Nephron (organoid): ENCODE data around the gene DHX57.
A peak's percentile ranks its signal among the peaks of the same experiment; 100 is the strongest.

Experiments
- H3K27ac Mint-ChIP-seq, 3 experiments: 2 replicates each; pipeline ENCODE4 v1.8.0; 2020; ENCODE audit warnings: mixed read lengths in 3 of 3, mild to moderate bottlenecking in 2 of 3, moderate library complexity in 1 of 3
- H3K27me3 Mint-ChIP-seq: 2 replicates; pipeline ENCODE4 v1.8.0; 2021; ENCODE audit warnings: low read depth, mild to moderate bottlenecking, moderate library complexity, mixed read lengths
- H3K36me3 Mint-ChIP-seq: 2 replicates; pipeline ENCODE4 v1.8.0; 2020; ENCODE audit warnings: low read depth, mixed read lengths
- H3K4me1 Mint-ChIP-seq: 2 replicates; pipeline ENCODE4 v1.8.0; 2020; ENCODE audit warnings: mixed read lengths
- H3K4me3 Mint-ChIP-seq, 3 experiments: 2 replicates each; pipeline ENCODE4 v1.8.0; 2020; ENCODE audit warnings: mild to moderate bottlenecking in 3 of 3, mixed read lengths in 3 of 3, moderate library complexity in 2 of 3
- H3K9me3 Mint-ChIP-seq: 2 replicates; pipeline ENCODE4 v1.8.0; 2020; ENCODE audit warnings: mixed read lengths
- TF ChIP-seq, protein P1 (sequence below), 3 experiments: fragments of 200-600 bp; sonication (generic); IDR thresholded peaks; one replicate each; pipeline ENCODE4 v1.5.0; 2021; ENCODE audit warnings: antibody characterized with exemption in 3 of 3; ENCODE audit not compliant: unreplicated experiment in 3 of 3

Gene DHX57

DNA sequence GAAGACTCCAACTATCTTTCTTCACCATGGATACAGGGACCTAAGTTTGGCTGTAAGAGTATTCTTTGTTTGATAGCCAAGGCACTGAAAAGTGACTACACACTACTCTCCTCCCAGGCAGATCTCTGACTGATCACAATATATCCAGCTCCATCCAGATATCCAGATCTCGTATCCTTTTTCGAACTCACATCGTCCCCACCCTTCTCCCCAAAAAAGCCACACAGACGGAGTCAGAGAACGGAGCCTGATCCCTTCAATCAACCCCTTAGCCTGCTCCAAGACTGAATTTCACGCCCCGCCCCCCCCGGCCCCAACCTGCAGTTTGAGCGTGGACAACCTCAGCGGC lies 533 bp downstream of the DHX57 start:
- H3K4me3 Mint-ChIP-seq: peak overlapping the region; percentile 96 to 98 (median 96)
- H3K9me3 Mint-ChIP-seq: peaks cover 18% of the 10 kb centered on the region

GRCh38 chr2:38873763-38874162 lies 2.0 kb downstream of the DHX57 start:
- peaks cover 23% of the 10 kb centered on the region for H3K4me1 Mint-ChIP-seq
- peak overlapping the region in 2 of 3 experiments; percentile 72 to 80 for H3K4me3 Mint-ChIP-seq
- no peak overlapping the region for H3K27ac Mint-ChIP-seq
- peaks cover 30% of the 10 kb centered on the region for H3K9me3 Mint-ChIP-seq
- H3K27me3 Mint-ChIP-seq: no peaks in the 10 kb centered on the region
- peaks cover 41% of the 10 kb centered on the region for H3K36me3 Mint-ChIP-seq
- TF ChIP-seq, protein P1, sequence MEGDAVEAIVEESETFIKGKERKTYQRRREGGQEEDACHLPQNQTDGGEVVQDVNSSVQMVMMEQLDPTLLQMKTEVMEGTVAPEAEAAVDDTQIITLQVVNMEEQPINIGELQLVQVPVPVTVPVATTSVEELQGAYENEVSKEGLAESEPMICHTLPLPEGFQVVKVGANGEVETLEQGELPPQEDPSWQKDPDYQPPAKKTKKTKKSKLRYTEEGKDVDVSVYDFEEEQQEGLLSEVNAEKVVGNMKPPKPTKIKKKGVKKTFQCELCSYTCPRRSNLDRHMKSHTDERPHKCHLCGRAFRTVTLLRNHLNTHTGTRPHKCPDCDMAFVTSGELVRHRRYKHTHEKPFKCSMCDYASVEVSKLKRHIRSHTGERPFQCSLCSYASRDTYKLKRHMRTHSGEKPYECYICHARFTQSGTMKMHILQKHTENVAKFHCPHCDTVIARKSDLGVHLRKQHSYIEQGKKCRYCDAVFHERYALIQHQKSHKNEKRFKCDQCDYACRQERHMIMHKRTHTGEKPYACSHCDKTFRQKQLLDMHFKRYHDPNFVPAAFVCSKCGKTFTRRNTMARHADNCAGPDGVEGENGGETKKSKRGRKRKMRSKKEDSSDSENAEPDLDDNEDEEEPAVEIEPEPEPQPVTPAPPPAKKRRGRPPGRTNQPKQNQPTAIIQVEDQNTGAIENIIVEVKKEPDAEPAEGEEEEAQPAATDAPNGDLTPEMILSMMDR (IDR thresholded peaks at IDR 0.05; ENCODE audit: unreplicated experiment in 3 of 3): no peak

More for the DNA sequence above, 533 bp downstream of the DHX57 start:
- H3K27me3 Mint-ChIP-seq: no peaks in the 10 kb centered on the region
- TF ChIP-seq, protein P1 (IDR thresholded peaks at IDR 0.05; ENCODE audit: unreplicated experiment in 3 of 3): no peak
- H3K4me1 Mint-ChIP-seq: peaks cover 23% of the 10 kb centered on the region
- peaks cover 28% of the 10 kb centered on the region for H3K36me3 Mint-ChIP-seq
- H3K27ac Mint-ChIP-seq: peak overlapping the region; percentile 81 to 85 (median 84)

GRCh38 chr2:38871432-38871831 lies 4.3 kb downstream of the DHX57 start:
- TF ChIP-seq, protein P1 (IDR thresholded peaks at IDR 0.05; ENCODE audit: unreplicated experiment in 3 of 3): no peak
- Mint-ChIP-seq H3K4me3 (peak overlapping the region; percentile 40 to 74 (median 60)), H3K27me3 (no peaks in the 10 kb centered on the region), H3K36me3 (peaks cover 55% of the 10 kb centered on the region), H3K27ac (no peak overlapping the region), H3K9me3 (peaks cover 30% of the 10 kb centered on the region), H3K4me1 (peaks cover 19% of the 10 kb centered on the region)

GRCh38 chr2:38866773-38867443 lies 8.8 kb downstream of the DHX57 start:
- Mint-ChIP-seq H3K27me3 (no peaks in the 10 kb centered on the region), H3K36me3 (peaks cover 58% of the 10 kb centered on the region), H3K27ac (no peak overlapping the region), H3K9me3 (peaks cover 19% of the 10 kb centered on the region), H3K4me1 (no peaks in the 10 kb centered on the region), H3K4me3 (no peak overlapping the region)
- TF ChIP-seq, protein P1 (IDR thresholded peaks at IDR 0.05; ENCODE audit: unreplicated experiment in 3 of 3): no peak

GRCh38 chr2:38863061-38863695 lies 12.6 kb downstream of the DHX57 start:
- peak overlapping the region; percentile 32 to 78 (median 60) for H3K27ac Mint-ChIP-seq
- no peaks in the 10 kb centered on the region for H3K27me3 Mint-ChIP-seq
- TF ChIP-seq, protein P1 (IDR thresholded peaks at IDR 0.05; ENCODE audit: unreplicated experiment in 3 of 3): no peak
- peaks cover 2% of the 10 kb centered on the region for H3K9me3 Mint-ChIP-seq
- no peaks in the 10 kb centered on the region for H3K4me1 Mint-ChIP-seq
- H3K4me3 Mint-ChIP-seq: peak overlapping the region in 1 of 3 experiments; percentile 1
- peaks cover 63% of the 10 kb centered on the region for H3K36me3 Mint-ChIP-seq
